ENCODE measurements around the gene ZNF784.

Gene ZNF784

DNA sequence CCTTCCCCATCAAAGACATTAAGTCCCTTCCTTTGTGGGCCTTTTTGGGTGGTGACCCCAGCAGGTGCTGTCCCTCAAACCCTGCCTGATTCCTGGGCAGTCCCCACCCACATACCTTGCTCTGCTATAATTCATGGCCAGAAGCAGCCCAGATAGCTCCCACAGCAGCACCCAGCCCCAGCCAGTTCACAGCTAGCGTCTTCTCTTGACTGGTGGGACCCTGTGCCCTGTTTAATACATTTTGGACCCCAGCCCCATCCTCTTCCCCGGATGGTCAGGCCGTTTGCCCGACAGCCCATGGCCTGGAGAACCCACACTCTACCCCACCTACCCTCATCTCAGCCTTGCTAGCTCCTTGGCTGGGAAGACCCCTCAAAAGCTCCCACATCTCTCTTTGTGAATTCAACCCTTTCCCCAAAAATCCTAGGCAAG is 25.8 kb upstream of the ZNF784 start:
- TF ChIP-seq, protein P1, sequence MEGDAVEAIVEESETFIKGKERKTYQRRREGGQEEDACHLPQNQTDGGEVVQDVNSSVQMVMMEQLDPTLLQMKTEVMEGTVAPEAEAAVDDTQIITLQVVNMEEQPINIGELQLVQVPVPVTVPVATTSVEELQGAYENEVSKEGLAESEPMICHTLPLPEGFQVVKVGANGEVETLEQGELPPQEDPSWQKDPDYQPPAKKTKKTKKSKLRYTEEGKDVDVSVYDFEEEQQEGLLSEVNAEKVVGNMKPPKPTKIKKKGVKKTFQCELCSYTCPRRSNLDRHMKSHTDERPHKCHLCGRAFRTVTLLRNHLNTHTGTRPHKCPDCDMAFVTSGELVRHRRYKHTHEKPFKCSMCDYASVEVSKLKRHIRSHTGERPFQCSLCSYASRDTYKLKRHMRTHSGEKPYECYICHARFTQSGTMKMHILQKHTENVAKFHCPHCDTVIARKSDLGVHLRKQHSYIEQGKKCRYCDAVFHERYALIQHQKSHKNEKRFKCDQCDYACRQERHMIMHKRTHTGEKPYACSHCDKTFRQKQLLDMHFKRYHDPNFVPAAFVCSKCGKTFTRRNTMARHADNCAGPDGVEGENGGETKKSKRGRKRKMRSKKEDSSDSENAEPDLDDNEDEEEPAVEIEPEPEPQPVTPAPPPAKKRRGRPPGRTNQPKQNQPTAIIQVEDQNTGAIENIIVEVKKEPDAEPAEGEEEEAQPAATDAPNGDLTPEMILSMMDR (IDR thresholded peaks at IDR 0.05; ENCODE audit: poor library complexity, severe bottlenecking) = no peak

DNA sequence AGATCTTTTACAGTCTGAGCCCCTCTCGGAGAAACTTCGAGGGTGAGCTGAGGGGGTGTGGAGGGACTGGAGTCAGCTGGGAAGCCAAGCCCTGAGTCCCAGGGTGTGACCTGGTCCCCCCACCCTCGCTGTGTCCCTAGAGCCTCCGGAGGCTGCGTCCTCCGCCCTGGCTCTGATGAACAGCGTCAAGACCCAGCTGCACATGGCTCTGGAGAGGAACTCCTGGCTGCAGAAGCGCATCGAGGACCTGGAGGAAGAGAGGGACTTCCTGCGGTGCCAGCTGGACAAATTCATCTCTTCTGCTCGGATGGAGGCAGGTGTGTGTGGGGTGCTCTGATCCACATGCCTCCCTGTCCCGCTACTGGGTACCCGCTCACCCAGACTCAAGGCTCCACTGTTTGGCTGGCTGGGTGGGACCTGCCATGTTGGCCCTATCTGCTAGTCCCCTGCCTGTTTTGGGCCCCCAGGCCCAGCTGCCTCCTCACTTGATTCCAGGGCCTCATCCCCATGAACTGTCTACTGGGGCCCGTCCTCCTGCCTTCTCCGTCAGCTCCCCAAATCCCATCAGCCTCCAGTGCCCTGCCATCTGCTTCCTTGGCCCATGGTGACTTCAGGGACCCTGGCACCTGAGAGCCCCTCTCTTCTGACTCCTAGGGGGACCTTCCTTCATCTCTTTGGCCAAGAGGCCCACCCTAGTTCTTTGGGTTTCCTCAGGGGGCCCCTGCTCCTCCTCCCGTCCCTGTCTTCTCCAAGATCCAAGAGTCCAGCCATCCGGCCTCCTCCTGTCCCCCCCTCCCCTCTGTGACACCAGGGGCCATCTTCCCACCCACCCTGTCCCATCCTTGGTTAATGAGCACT is 25.1 kb upstream of the ZNF784 start:
- Histone ChIP-seq H3K4me1 (ENCODE audit: insufficient read depth, poor library complexity, severe bottlenecking) (no peaks in the 10 kb centered on the region), H3K36me3 (ENCODE audit: low read depth) (peaks cover 17% of the 10 kb centered on the region), H3K9me3 (ENCODE audit: severe bottlenecking) (no peaks in the 10 kb centered on the region), H3K4me3 (ENCODE audit: severe bottlenecking) (peak overlapping the region; percentile 76), H3K27me3 (ENCODE audit: insufficient read depth, poor library complexity, severe bottlenecking) (no peaks in the 10 kb centered on the region), H3K27ac (ENCODE audit: poor library complexity, severe bottlenecking) (peak overlapping the region; percentile 66)
- no peak for ATAC-seq (ENCODE audit: low read depth)
- TF ChIP-seq, protein P1 (IDR thresholded peaks at IDR 0.05; ENCODE audit: poor library complexity, severe bottlenecking) = no peak
- DNase-seq (ENCODE audit: low spot score) = no peak

More for the DNA sequence above, 25.8 kb upstream of the ZNF784 start:
- DNase-seq (ENCODE audit: low spot score) (no peak), ATAC-seq (ENCODE audit: low read depth) (no peak)
- Histone ChIP-seq H3K9me3 (ENCODE audit: severe bottlenecking) (no peaks in the 10 kb centered on the region), H3K4me1 (ENCODE audit: insufficient read depth, poor library complexity, severe bottlenecking) (no peaks in the 10 kb centered on the region), H3K4me3 (ENCODE audit: severe bottlenecking) (no peak overlapping the region), H3K36me3 (ENCODE audit: low read depth) (peaks cover 11% of the 10 kb centered on the region), H3K27ac (ENCODE audit: poor library complexity, severe bottlenecking) (no peak overlapping the region), H3K27me3 (ENCODE audit: insufficient read depth, poor library complexity, severe bottlenecking) (no peaks in the 10 kb centered on the region)

DNA sequence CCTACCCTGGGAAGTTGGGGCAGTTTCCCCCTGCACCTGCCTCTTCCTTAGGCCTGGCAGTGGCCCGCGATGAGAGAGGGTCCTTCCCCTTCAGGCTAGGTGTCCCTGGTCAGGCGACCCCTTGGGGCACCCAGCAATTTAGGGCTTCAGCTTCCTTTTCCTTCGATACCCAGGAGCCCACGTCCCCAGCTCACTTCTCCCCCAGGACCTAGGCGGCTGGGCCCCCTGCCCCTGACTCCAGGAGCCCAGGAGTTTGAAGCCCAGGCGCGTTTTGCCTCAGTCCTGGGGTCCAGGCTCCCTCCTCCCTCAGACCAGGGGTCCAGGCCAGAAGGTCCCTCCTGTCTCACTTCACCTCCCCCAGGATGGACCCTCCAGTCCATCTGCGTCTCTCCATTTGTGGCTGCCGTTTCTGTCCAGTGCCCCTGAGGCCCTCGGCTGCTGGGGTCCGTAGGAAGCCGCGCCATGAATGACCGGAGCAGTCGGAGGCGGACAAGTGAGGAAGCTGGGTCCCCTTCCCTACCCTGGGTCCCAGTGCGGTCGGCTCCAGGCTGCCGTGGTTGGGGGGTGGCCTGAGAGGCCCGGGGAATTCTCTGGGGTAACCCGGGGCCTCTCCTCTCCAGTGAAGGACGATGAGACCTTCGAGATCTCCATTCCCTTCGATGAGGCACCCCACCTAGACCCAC is 24.4 kb upstream of the ZNF784 start:
- Histone ChIP-seq H3K4me1 (ENCODE audit: insufficient read depth, poor library complexity, severe bottlenecking) (no peaks in the 10 kb centered on the region), H3K27ac (ENCODE audit: poor library complexity, severe bottlenecking) (peak overlapping the region; percentile 66), H3K9me3 (ENCODE audit: severe bottlenecking) (no peaks in the 10 kb centered on the region), H3K27me3 (ENCODE audit: insufficient read depth, poor library complexity, severe bottlenecking) (no peaks in the 10 kb centered on the region), H3K4me3 (ENCODE audit: severe bottlenecking) (peak overlapping the region; percentile 76), H3K36me3 (ENCODE audit: low read depth) (peaks cover 17% of the 10 kb centered on the region)
- TF ChIP-seq, protein P1 (IDR thresholded peaks at IDR 0.05; ENCODE audit: poor library complexity, severe bottlenecking) = no peak
- ATAC-seq (ENCODE audit: low read depth) (0 out of 3 replicates have a peak, but pooled peaks have one; percentile 14), DNase-seq (ENCODE audit: low spot score) (no peak)

DNA sequence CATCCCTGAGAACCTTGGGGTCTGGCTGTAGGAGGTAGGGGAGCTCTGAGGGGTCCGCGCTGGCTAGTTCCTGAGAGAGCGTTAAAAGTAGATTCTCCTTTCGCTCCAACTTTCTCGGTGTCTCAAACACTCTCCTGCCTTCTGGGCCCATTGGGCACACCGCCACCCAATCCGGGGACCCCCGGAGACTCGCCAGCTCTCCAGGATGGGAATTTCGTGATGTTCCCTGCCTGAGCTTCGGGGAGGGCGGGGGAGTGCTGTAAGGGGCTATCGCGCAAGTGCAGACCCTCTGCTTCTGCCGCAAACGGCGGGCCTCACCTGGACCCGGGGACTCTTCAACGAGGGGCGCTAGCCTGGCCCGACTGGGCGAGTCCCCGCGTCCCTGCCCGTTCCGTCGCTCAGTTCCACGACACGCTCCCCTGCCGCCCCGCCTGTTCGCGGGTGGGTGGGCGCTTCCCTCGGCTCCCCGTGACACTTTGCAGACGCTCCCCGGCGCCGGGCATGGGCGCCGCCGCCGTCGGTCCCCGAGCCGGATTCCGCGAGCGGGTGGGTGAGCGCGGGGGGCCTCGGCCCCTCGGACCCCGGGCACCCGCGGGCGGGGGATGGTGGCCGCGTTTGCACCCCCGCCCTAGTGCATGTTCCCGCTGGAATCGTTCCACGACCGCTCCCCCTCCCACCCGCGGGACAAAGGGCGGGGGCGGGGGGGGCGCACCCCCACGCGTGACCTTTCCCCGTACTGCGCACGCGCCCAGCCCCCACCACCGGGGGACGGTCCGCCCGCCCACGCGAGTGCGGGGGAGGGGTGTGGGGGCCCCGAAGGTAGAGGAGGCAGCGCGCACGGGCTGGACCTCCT is 23.6 kb upstream of the ZNF784 start, which contains the start of gene CCDC106:
Gene CCDC106, plus strand, starts transcription at position 481 of the 853 bp plus-strand sequence. CDS start 835 bp downstream, outside the sequence.
- H3K4me1 ChIP-seq (ENCODE audit: insufficient read depth, poor library complexity, severe bottlenecking) = no peaks in the 10 kb centered on the region
- peak within 1 kb of the TSS; percentile 66 for H3K27ac ChIP-seq (ENCODE audit: poor library complexity, severe bottlenecking)
- peaks cover 17% of the 10 kb centered on the region for H3K36me3 ChIP-seq (ENCODE audit: low read depth)
- H3K27me3 ChIP-seq (ENCODE audit: insufficient read depth, poor library complexity, severe bottlenecking) = no peaks in the 10 kb centered on the region
- H3K4me3 ChIP-seq (ENCODE audit: severe bottlenecking) = peak within 1 kb of the TSS; percentile 76
- no peaks in the 10 kb centered on the region for H3K9me3 ChIP-seq (ENCODE audit: severe bottlenecking)
- DNase-seq (ENCODE audit: low spot score) = no peak
- ATAC-seq (ENCODE audit: low read depth) = peak; percentile 40
- TF ChIP-seq, protein P1 (IDR thresholded peaks at IDR 0.05; ENCODE audit: poor library complexity, severe bottlenecking) = no peak

Data from RWPE2 (cell line).